Mesenchymal stem cell (in vitro differentiated cells and primary cell): ENCODE results near the gene ZBTB34.

Experiments used
- DNase-seq: peaks from one replicate; pipeline ENCODE4 v3.0.0-alpha.2; 2013
- H2AFZ ChIP-seq: one replicate; pipeline ENCODE4 v1.6.1; 2013; ENCODE audit warnings: low read depth, mild to moderate bottlenecking, control low read depth, inconsistent platforms, low read length, moderate library complexity
- H2AK5ac ChIP-seq: 2 replicates; pipeline ENCODE4 v1.6.1; 2013; ENCODE audit warnings: low read length, moderate library complexity, mild to moderate bottlenecking, inconsistent platforms; ENCODE audit not compliant: severe bottlenecking
- H2BK120ac ChIP-seq: one replicate; pipeline ENCODE4 v1.6.1; 2013; ENCODE audit warnings: low read depth, mild to moderate bottlenecking, inconsistent platforms, low read length, moderate library complexity
- H2BK12ac ChIP-seq, 2 experiments: one replicate each; pipeline ENCODE4 v1.6.1; 2013; ENCODE audit warnings: inconsistent platforms in 2 of 2, low read length in 2 of 2, mild to moderate bottlenecking in 2 of 2, moderate library complexity in 2 of 2, control low read depth in 1 of 2
- H2BK15ac ChIP-seq: one replicate; pipeline ENCODE4 v1.6.1; 2013; ENCODE audit warnings: mild to moderate bottlenecking, low read depth, inconsistent platforms; ENCODE audit not compliant: poor library complexity, severe bottlenecking
- H2BK5ac ChIP-seq: 2 replicates; pipeline ENCODE4 v1.6.1; 2013; ENCODE audit warnings: low read depth, mild to moderate bottlenecking, low read length, control low read depth, inconsistent platforms; ENCODE audit not compliant: poor library complexity, severe bottlenecking
- H3K14ac ChIP-seq, 2 experiments: one replicate each; pipeline ENCODE4 v1.6.1; 2013; ENCODE audit warnings: inconsistent platforms in 2 of 2, low read length in 2 of 2, control low read depth in 1 of 2, mild to moderate bottlenecking in 1 of 2, moderate library complexity in 1 of 2
- H3K18ac ChIP-seq, 2 experiments: one replicate each; pipeline ENCODE4 v1.6.1; 2013; ENCODE audit warnings: inconsistent platforms in 2 of 2, low read length in 2 of 2, control low read depth in 1 of 2, low read depth in 1 of 2, mild to moderate bottlenecking in 1 of 2
- H3K23ac ChIP-seq, 2 experiments: one replicate each; pipeline ENCODE4 v1.6.1; 2013; ENCODE audit warnings: inconsistent platforms in 2 of 2, low read length in 2 of 2, mild to moderate bottlenecking in 2 of 2, moderate library complexity in 2 of 2, control low read depth in 1 of 2
- H3K27ac ChIP-seq: 2 replicates; pipeline ENCODE4 v1.5.1; 2013; ENCODE audit warnings: mild to moderate bottlenecking, moderate library complexity, low read length, control low read depth, inconsistent platforms; ENCODE audit not compliant: poor library complexity, severe bottlenecking
- H3K27me3 ChIP-seq, 2 experiments: 2 replicates each; pipeline versions ENCODE4 v1.6.1 to v1.7.0; 2013; ENCODE audit warnings: low read length in 2 of 2, mild to moderate bottlenecking in 2 of 2, moderate library complexity in 2 of 2, control low read depth in 1 of 2, inconsistent platforms in 1 of 2; ENCODE audit not compliant: control insufficient read depth in 1 of 2, insufficient read depth in 1 of 2
- H3K36me3 ChIP-seq, 2 experiments: 2 replicates each; pipeline versions ENCODE4 v1.6.1 to v1.7.0; 2013; ENCODE audit warnings: low read length in 2 of 2, control low read depth in 1 of 2, inconsistent platforms in 1 of 2, low read depth in 1 of 2, mild to moderate bottlenecking in 1 of 2; ENCODE audit not compliant: insufficient read depth in 2 of 2, control insufficient read depth in 1 of 2
- H3K4ac ChIP-seq, 2 experiments: one replicate each; pipeline ENCODE4 v1.6.1; 2013; ENCODE audit warnings: inconsistent platforms in 2 of 2, low read length in 2 of 2, mild to moderate bottlenecking in 2 of 2, moderate library complexity in 2 of 2, control low read depth in 1 of 2, low read depth in 1 of 2
- H3K4me1 ChIP-seq: 2 replicates; pipeline ENCODE4 v1.6.1; 2013; ENCODE audit warnings: low read depth, low read length, control low read depth; ENCODE audit not compliant: control insufficient read depth, insufficient read depth
- H3K4me2 ChIP-seq: 2 replicates; pipeline ENCODE4 v1.6.1; 2013; ENCODE audit warnings: low read length, mild to moderate bottlenecking, inconsistent platforms; ENCODE audit not compliant: poor library complexity, severe bottlenecking
- H3K4me3 ChIP-seq, 2 experiments: 2 replicates each; pipeline versions ENCODE4 v1.5.1 to v1.7.0; 2013; ENCODE audit warnings: low read length in 2 of 2, mild to moderate bottlenecking in 2 of 2, control low read depth in 1 of 2, low read depth in 1 of 2; ENCODE audit not compliant: insufficient read depth in 1 of 2
- H3K79me1 ChIP-seq: replicated peaks from 2 replicates; pipeline ENCODE4 v1.6.1; 2013; ENCODE audit warnings: mild to moderate bottlenecking, control low read depth, low read length, inconsistent platforms; ENCODE audit not compliant: poor library complexity, severe bottlenecking
- H3K9ac ChIP-seq: 2 replicates; pipeline ENCODE4 v1.7.0; 2013; ENCODE audit warnings: mild to moderate bottlenecking, low read length, moderate library complexity
- H3K9me3 ChIP-seq: 2 replicates; pipeline ENCODE4 v1.7.0; 2013; ENCODE audit warnings: mild to moderate bottlenecking, low read length; ENCODE audit not compliant: control insufficient read depth
- H4K8ac ChIP-seq: one replicate; pipeline ENCODE4 v1.6.1; 2013; ENCODE audit warnings: inconsistent platforms, mild to moderate bottlenecking, low read length, moderate library complexity
- H4K91ac ChIP-seq: one replicate; pipeline ENCODE4 v1.6.1; 2013; ENCODE audit warnings: mild to moderate bottlenecking, low read length, inconsistent platforms
- WGBS: methylation state at CpG from one replicate; pipeline ENCODE4 v1.1.7; 2013; ENCODE audit warnings: mixed read lengths; 5-methylcytosine and 5-hydroxymethylcytosine counted together

Gene ZBTB34

DNA sequence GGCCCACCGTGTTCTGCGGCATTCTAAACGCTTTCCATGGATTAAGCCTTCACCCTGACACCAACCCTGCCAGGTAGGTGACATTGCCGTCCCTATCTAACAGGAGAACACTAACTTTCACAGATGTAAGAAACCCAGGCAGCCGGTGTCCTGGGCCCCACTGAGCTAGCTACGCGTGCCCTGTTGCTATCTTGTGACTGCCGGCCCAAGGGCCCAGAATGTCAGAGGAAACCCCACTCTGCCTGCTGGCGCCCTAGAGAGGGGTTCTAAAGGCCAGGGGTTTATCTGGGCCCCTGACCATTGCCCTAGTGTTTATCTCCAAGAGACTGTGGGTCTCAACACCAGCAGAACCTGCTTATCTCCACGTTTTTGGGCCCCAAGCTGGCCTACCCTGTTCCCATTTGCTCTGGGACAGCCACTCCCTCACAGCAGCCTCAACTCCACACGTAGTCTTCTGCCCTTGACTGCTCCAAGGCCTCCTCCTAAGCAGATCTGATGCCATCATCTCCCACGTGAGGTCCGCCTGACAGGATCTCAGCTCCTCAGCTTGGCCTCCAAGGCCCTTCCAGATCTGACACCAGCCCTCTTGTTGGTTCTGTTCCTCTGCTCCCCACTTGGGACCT, 18.1 kb upstream of the ZBTB34 start:
- no peak overlapping the region for H3K18ac ChIP-seq
- no peak overlapping the region for H3K4me3 ChIP-seq
- H2BK15ac ChIP-seq, result peak overlapping the region; percentile 58
- H3K4me2 ChIP-seq, result no peak overlapping the region
- H3K4me1 ChIP-seq, result peaks cover 1% of the 10 kb centered on the region
- no peak overlapping the region for H3K27ac ChIP-seq
- H3K36me3 ChIP-seq, result peaks cover 15 to 21% of the 10 kb centered on the region in 2 experiments
- H3K9me3 ChIP-seq, result no peaks in the 10 kb centered on the region
- H3K79me1 ChIP-seq, result peaks cover 16% of the 10 kb centered on the region
- no peak overlapping the region for H3K23ac ChIP-seq
- no peak overlapping the region for H2BK5ac ChIP-seq
- peak overlapping the region; percentile 49 for H4K8ac ChIP-seq
- H3K14ac ChIP-seq, result no peak overlapping the region
- H3K9ac ChIP-seq, result no peak overlapping the region
- no peak overlapping the region for H4K91ac ChIP-seq
- no peak overlapping the region for H2BK12ac ChIP-seq
- no peaks in the 10 kb centered on the region for H3K27me3 ChIP-seq
- no peak overlapping the region for H3K4ac ChIP-seq
- no peak overlapping the region for H2AFZ ChIP-seq
- no peak for DNase-seq
- no peak overlapping the region for H2BK120ac ChIP-seq
- no peak overlapping the region for H2AK5ac ChIP-seq
- WGBS, result 93% methylated on average over 13 of the region's 13 CpGs

DNA sequence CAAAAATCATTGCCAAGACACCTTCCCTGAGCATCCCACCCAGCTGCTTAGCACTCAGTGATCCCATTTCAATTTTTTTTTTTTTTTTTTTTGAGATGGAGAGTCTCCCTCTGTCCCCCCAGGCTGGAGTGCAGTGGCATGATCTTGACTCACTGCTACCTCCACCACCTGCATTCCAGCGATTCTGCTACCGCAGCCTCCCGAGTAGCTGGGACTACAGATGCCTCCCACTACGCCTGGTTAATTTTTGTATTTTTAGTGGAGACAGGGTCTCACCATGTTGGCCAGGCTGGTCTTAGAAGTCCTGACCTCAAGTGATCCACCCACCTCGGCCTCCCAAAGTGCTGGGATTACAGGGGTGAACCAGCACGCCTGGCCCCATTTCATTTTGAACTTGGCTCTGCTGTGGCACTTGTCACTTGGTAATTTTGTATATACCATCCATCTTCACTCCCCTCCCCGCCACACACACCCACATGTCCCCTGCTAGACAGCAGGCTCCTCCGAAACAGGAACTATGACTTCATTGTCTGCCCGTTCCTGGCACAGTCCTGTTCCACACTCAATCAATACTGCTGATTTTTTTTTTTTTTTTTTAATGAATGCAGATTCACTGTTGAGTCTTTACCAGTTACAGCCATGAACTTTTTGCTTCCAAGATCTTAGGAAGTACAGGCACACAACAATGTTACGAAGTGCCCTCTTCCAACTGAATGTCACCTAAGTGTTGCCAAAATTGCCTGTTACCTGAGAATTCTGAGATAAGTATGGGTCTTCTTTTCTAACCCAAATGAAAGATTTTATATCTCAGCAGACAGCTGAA, 17.3 kb upstream of the ZBTB34 start:
- DNase-seq, result no peak
- Histone ChIP-seq H3K9me3 (no peaks in the 10 kb centered on the region), H4K91ac (no peak overlapping the region), H3K18ac (no peak overlapping the region), H2BK12ac (no peak overlapping the region), H3K4me3 (no peak overlapping the region), H2BK15ac (no peak overlapping the region), H4K8ac (no peak overlapping the region), H3K9ac (peak overlapping the region; percentile 22), H3K79me1 (peaks cover 14% of the 10 kb centered on the region), H3K27me3 (peaks cover 0 to 2% of the 10 kb centered on the region in 2 experiments), H3K36me3 (peaks cover 14 to 15% of the 10 kb centered on the region in 2 experiments), H3K27ac (no peak overlapping the region), H2BK120ac (no peak overlapping the region), H3K4ac (no peak overlapping the region), H3K23ac (no peak overlapping the region), H2AFZ (no peak overlapping the region), H3K4me2 (no peak overlapping the region), H2BK5ac (no peak overlapping the region), H3K14ac (no peak overlapping the region), H3K4me1 (peaks cover 1% of the 10 kb centered on the region), H2AK5ac (no peak overlapping the region)
- WGBS, result 95% methylated on average over 10 of the region's 10 CpGs

DNA sequence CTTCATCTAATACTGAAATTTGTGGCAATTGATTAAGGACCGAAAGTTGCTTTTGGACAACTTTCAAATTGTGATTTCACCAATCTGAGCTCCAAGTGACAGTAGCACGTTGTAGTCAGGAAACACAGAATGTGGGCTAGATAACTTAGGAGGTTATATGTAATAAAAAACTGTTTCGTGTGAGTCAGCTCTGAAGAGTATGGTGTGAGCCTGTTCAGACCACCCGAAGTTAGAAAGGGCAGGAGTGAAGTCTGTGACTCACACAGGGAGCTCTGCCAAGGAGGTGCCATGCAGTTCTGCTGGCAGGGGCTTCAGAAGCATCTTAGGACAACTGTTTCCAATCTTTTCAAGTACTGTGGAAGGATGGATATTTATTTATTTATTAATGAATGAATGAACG, 16.4 kb upstream of the ZBTB34 start:
- H3K4me2 ChIP-seq, result no peak overlapping the region
- H2AK5ac ChIP-seq, result no peak overlapping the region
- H3K9me3 ChIP-seq, result no peaks in the 10 kb centered on the region
- H3K18ac ChIP-seq, result no peak overlapping the region
- H2BK5ac ChIP-seq, result no peak overlapping the region
- peaks cover 0 to 5% of the 10 kb centered on the region in 2 experiments for H3K27me3 ChIP-seq
- no peak overlapping the region for H3K14ac ChIP-seq
- no peak overlapping the region for H2AFZ ChIP-seq
- no peak overlapping the region for H3K23ac ChIP-seq
- H3K4me3 ChIP-seq, result no peak overlapping the region
- H3K27ac ChIP-seq, result no peak overlapping the region
- H2BK120ac ChIP-seq, result no peak overlapping the region
- peaks cover 6% of the 10 kb centered on the region for H3K79me1 ChIP-seq
- DNase-seq, result peak; percentile 50
- peaks cover 1% of the 10 kb centered on the region for H3K4me1 ChIP-seq
- H3K9ac ChIP-seq, result peak overlapping the region; percentile 22
- H3K4ac ChIP-seq, result no peak overlapping the region
- peaks cover 5 to 6% of the 10 kb centered on the region in 2 experiments for H3K36me3 ChIP-seq
- no peak overlapping the region for H4K8ac ChIP-seq
- no peak overlapping the region for H4K91ac ChIP-seq
- 65% methylated on average over 5 of the region's 5 CpGs for WGBS
- H2BK12ac ChIP-seq, result no peak overlapping the region
- no peak overlapping the region for H2BK15ac ChIP-seq

DNA sequence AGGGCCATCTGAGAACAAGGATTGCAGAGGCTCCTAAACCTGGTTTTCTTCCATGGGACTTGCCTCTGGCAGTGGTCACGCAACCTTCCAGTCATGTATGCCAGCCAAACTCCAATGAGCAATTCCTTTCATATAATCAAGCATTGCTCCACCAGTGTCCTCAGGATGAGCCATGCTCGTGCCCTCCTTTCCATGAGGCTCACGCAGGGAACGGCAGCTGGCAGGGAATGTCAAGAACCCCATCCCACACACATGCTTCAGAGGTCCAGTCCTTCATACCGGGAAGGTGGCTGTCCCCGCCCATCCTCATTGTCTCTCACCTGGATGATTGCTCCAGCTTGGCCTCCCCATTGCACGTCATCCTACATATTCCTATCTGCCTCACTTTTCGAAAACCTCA, 13.4 kb upstream of the ZBTB34 start:
- no peak overlapping the region for H2AK5ac ChIP-seq
- H3K79me1 ChIP-seq, result no peaks in the 10 kb centered on the region
- no peak overlapping the region for H3K27ac ChIP-seq
- H3K18ac ChIP-seq, result no peak overlapping the region
- H3K4me2 ChIP-seq, result no peak overlapping the region
- H3K4me1 ChIP-seq, result peaks cover 1% of the 10 kb centered on the region
- H3K23ac ChIP-seq, result no peak overlapping the region
- H2BK5ac ChIP-seq, result no peak overlapping the region
- no peak overlapping the region for H3K9ac ChIP-seq
- no peak overlapping the region for H3K4ac ChIP-seq
- H3K9me3 ChIP-seq, result no peaks in the 10 kb centered on the region
- no peak overlapping the region for H2BK120ac ChIP-seq
- no peaks in the 10 kb centered on the region for H3K36me3 ChIP-seq
- H3K4me3 ChIP-seq, result no peak overlapping the region
- no peak overlapping the region for H2AFZ ChIP-seq
- no peak overlapping the region for H3K14ac ChIP-seq
- H4K8ac ChIP-seq, result no peak overlapping the region
- peaks cover 11 to 22% of the 10 kb centered on the region in 2 experiments for H3K27me3 ChIP-seq
- no peak overlapping the region for H4K91ac ChIP-seq
- no peak overlapping the region for H2BK15ac ChIP-seq
- WGBS, result 92% methylated on average over 8 of the region's 8 CpGs
- no peak for DNase-seq
- no peak overlapping the region for H2BK12ac ChIP-seq
